Measurements from ENCODE around the gene NEB.
"Not testable (repeated sequence)": the region's sequence is repeated elsewhere in the genome, so short reads cannot be mapped to it uniquely, and the experiment has no call there.

Gene NEB

DNA sequence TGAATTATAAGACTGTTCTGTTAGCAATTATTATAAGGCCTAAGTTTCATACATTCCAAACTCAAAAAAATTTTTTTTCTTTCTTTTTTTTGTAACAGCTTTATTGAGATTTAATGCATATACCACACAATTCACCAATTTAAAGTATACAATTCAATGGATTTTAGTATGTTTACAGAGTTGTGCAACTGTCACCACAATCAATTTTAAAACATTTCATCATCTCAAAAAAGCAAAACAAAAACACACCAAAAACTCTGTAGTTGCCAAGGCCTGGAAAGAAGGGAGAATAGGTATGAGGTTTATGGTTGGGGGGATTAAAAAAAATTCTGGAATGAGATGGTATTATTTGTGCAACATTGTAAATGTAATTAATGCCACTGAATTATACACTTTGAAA, 36.1 kb downstream of the NEB start:
- DNase-seq (ENCODE audit: low read depth in 2 of 2): not testable (repeated sequence)

DNA sequence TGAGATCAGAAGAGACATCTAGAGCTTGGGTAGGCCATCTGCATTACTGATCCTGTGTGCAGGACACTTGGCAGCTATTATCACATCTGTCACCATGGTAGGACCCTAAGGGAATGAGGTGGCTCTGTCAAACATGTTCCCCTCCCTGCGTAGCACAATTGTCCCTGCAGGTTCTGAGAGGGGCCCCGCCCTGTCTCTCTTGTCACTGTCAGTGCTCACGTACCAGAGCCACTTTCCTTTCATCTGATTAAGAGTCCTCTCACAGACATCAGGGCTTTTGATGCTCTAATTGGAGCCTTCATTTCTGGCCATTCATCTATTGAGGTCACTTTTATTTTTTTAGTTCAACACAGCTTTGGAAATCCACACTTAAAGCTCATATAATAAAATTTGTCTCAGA, 38.5 kb downstream of the NEB start:
- no peak for DNase-seq (ENCODE audit: low read depth in 2 of 2)

DNA sequence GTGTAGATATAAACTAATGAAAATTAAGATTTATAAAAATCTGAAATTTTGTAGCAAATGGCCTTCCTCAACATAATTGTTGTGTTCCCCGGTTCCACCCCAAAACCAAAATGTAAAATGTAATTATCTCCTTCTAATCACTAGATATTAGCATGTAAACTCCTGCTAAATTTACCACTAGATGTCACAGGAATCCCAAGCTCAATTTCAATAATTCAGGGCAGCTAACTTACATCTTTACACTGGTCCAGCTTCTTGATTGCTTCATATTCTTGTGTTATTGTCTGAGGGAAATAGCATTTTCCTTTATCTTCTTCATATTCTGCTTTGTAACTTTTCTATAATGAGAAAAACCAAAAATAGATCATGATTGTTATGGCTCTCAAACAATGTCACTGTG, 42.6 kb downstream of the NEB start:
- no peak for DNase-seq (ENCODE audit: low read depth in 2 of 2)

DNA sequence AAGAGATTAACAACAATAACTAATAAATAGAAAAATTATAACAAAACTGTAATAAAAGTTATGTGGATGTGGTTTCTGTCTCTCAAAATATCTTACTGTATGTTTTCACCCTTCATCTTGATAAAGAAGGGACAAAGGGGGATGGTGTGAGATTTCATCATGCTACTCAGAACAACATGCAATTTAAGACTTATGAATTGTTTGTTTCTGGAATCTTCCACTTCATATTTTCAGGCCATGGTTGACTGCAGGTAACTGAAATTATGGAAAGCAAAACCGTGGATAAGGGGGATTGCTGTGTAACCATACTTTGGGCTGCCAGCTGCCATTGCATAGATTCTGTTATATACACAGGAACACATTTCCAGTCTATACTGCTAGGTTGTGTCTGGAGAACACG, 45.6 kb downstream of the NEB start:
- DNase-seq (ENCODE audit: low read depth in 2 of 2): no peak

DNA sequence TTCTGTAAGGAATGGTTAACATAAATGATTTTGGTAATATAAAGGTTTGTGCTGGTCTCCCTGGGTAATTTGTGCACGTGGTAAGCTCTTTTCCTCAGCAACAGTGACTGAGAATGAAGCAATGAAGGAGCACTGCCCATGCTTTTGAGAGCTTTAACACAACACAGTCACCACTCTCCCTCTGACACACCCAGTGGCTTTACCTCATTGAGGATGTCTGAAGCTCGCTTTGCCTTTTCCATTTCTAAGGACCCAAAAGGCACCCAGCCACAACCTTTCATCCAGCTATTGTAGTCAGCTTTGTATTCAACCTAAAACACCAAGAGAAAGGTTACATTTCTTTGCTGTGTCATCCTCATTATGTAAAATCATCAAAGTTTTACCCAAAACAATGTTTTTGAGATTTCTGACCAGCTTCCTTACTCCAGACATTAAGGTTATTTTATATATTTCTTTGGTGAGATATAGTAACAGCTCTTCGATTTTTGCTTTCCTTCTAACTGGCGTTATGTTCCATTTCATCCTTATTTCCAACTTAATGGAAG, 51.7 kb downstream of the NEB start:
- no peak for DNase-seq (ENCODE audit: low read depth in 2 of 2)

DNA sequence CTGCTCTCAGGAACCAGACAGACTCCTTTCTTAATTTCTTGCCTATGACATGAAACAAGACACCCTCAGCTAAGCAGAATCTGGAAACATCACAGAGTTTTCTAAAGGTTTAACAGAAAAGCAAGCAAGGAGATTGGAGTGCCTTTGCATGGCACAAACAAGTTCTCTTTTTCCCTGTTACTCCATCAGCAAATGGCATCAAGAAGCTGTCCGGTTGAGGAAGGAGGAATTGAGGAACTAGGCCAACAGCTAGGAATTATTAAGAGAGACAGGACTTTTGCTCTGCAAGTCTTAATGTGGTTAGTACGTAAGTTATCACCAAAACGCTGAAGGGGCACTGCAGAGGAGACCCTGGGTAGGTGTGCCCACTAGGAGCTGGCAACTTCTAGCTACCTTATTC, 53.2 kb downstream of the NEB start:
- no peak for DNase-seq (ENCODE audit: low read depth in 2 of 2)

DNA sequence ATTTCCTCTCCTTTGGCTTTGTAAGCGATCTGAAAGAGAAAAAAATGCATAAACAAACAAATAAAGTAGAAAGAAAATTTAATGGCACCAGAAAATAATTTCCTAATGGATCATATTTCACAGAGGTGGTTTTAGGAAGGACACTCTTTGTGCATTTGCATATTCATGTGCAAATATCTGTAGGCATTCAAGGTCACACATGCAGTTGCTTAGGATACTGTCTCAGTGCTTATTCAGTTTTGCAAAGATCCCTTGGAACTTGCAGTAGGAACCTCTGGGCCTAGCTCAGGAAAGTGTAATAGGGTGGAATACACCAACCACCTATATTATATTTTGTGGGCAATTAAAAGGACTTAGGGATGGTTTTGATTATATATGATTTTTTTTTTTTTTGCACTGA, 54.3 kb downstream of the NEB start:
- DNase-seq (ENCODE audit: low read depth in 2 of 2): no peak

DNA sequence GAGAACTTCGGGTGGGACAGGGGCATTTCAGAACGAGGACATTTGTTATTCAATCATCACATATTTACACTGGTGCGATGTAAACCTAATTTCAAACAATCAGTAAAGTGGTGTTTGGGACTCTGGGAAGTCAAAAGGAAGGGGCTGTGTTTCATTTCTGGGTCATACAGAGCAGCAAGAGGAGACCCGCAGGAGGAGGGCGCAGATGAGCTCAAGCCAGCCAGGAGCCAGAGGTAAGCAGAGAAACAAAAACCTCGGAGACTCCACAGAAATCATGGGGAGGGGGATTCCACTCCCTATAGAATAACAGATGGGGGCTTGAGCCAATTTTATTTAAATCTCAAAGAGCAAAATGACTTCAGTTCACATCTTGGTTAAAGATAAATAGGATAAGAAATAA, 55.4 kb downstream of the NEB start:
- no peak for DNase-seq (ENCODE audit: low read depth in 2 of 2)

DNA sequence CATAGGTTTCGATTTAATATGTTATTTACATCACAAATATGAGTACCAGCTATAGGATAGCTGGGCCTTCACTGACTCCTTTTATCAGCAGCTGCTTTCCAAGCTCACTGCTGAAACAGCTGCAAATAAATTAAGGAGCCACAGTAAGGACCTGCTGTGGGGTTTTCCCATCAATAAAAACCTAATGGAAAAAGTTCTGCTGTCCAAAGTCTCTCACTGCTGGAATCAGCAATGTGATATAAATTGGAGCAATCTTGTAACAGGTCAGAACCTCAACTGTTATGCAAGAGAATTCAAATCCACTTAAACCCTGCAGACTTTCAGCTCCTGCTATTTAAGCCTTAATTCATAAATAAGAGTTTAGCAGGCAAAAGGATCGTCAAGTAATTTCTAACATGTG, 61.3 kb downstream of the NEB start:
- no peak for DNase-seq (ENCODE audit: low read depth in 2 of 2)

DNA sequence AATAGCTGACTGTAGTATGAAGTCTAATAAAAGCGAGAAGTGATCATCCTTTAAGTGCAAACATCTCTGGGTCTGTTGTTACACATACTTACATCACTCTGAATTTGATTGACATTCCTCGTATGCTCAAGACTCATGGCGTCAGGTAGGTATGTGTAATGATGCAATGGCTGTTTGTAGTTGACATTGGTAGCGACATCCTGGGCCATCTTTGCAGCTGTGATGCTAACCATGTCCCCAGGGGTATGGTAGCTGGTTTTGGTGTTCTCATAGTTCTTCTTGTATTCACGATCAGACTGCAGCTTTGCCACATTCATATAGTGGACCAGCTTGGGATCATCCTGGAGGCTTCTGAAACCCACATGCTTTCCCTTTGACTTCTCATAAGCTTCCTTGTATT, 62.0 kb downstream of the NEB start:
- DNase-seq (ENCODE audit: low read depth in 2 of 2): no peak

DNA sequence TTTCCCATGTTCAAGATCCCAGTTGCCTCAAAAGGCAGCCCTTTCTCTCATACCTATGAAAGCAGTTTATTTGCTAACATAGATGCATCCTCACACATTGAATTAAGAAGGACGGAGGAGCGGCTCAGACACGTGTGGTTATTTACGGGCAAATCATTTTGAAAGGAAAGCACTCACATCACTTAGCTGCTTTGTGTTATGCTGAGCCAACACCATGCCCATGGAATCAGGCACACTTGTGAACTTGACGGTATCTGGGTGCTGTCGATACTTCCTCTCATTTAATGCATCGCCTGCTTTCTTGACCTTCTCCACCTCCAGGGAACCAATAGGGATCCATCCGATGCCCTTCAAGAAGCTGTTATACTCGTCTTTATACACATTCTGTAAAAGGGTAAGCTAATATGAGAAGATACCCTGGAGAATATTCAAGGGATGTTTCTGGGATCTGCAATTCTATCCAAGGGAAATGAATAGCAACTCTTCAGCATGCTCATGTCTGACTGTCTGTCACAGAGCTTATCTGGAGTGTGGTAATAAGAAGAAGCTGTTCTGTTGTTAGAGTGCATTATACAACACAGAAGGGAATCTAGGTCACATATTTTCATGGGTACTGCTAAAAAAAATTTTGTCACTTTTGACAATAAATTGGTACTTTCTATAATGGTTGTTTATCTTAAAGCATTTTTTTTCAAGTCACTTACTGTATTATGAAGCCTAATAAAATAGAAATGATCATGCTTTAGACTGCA, 63.3 kb downstream of the NEB start:
- no peak for DNase-seq (ENCODE audit: low read depth in 2 of 2)

DNA sequence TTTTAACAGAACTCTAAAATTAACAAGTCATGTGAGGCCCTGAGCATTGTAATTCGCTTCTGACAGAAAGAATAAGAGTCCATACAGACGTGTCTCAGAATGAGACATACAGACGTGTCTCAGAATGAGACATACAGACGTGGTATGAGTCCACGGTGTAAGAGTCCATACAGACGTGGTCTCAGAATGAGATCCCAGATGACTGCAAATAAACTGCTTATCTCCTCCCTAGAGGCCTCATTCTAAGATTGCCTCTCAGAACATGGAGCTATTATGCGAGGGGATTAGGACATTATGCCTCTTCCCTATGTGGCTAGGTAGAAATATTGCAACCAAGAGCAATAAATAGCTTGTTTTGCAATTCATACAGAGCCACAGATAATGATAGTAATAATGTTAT, 63.9 kb downstream of the NEB start:
- DNase-seq (ENCODE audit: low read depth in 2 of 2): no peak

DNA sequence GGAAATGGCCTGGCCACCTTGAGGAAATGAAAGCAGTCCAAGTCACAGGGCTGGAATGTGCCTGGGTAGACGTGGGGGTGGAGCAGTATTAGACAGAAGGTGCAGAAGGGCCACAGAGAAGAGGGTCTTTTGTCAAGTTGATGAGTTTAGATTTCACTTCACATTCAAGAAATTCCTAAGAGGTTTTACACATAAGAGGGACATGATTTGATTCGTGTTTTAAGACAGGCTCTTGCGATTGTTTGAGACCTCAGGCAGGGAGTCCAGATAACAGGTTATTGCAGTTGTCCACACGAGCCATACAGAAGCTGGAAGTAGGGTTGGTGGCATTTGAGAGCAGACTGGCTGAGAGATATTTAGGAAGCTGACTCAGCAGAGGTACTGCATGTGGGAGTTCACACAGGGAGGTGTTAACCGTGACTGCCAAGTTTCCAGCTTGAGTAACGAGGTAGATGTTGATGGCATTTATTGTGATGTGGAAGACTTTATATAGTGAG, 64.6 kb downstream of the NEB start:
- DNase-seq (ENCODE audit: low read depth in 2 of 2): no peak

DNA sequence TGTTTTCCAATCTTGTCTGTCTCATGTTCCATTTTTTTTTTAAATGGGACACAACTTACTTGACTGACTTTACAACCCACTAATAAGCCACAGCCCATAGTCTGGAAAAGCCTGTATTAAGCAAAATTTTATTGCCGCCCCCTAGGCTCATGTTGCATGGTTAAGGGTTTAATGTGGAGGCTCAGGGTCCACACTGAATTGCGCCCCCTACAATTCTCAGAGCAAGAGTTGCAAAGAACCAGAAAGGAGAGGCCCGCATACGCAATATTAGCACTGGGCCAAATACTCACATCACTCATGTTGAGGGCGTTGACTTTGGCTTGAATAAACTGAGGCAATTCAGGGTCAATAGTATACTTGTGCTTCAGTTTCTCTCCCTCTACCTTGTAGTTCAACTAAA, 65.5 kb downstream of the NEB start:
- no peak for DNase-seq (ENCODE audit: low read depth in 2 of 2)

DNA sequence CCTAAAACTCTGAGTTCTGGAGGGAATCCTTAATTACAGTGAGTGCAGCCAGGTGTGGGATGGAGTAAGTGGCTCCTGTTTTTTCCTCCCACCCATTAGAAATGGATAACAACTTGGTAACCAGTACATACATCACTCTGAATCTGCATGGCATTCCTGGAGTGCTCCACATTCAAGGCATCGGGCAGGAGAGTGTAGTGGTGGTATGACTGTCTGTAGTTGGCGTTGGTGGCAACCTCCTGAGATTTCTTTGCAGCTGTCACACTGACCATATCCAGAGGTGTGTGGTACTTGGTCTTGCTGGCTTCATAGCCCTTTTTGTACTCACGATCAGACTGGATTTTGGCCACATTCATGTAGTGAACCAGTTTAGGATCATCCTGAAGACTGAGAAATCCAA, 68.3 kb downstream of the NEB start:
- no peak for DNase-seq (ENCODE audit: low read depth in 2 of 2)

DNA sequence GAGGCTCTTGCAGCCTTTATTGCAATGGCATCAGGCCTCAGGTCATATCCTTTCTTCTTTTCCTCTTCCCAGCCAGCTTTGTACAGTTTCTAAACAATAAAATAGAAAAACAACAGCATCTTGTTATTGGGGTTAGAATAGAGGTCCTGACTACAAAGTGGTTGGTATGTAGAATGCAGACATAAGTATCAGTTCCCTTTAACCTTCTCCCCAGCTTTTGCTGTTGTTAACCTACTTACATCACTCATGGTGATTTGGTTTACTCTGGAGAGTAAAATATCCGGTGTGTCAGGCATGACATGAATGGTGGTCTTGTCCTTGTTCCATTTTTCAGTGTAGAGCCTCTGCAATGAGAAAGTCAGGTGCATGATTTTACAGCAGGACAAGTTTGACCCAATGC, 69.8 kb downstream of the NEB start:
- no peak for DNase-seq (ENCODE audit: low read depth in 2 of 2)

DNA sequence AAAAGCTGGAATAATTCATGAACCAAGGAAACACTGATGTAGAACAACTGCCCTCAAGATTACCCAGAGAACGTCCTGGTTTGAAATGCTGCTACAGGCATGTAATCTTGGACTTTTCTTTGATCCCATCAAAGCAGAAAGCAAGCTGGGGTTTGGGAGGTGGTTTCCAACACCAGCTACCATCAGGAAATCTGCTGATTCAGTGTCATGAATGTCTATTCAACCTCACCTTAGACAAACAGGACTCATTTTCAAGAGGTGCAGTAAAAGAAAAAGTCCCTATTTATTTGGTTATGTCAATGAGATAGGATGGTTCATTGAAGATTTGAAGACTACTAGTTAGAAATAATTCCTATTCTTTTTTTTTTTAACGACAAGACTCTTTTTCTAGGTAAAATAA, 72.7 kb downstream of the NEB start:
- DNase-seq (ENCODE audit: low read depth in 2 of 2): no peak

DNA sequence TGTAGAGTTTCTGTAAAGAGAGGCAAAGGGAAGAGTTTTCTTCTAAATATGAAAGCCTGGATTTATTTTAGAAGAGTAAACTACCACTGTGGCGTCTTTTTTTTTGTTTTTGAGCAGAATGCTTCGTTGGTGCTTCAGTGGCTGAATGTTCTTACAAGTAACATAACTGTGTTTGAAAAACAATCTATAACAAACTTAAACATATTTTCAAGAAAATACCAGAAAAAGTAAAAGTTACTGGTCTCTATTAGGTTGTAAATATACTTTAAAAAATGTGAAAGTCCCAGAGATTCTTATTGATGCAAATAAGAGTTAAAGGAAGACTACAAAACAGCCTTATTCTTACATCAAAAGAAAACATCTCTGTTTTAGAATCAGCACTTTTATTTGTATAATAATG, 76.2 kb downstream of the NEB start:
- DNase-seq (ENCODE audit: low read depth in 2 of 2): no peak

DNA sequence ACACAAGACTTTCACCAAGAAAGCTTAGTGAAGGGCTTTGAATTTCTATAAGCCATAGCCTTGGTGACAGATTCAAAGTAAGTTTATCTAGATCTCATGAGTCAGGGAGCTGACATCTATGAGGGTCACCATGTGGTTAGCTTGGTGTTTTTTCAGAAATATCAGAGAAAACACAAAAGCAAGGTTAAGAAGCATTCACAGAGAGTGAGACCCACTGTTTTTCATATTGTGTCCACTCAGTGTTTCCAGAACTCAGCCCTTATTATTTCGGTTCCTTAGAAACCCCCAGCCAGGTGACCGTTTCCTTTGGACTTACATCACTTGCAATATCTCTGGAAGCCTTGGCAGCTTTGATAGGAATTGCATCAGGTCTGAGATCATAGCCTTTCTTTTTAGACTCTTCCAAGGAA, 76.6 kb downstream of the NEB start:
- no peak for DNase-seq (ENCODE audit: low read depth in 2 of 2)

DNA sequence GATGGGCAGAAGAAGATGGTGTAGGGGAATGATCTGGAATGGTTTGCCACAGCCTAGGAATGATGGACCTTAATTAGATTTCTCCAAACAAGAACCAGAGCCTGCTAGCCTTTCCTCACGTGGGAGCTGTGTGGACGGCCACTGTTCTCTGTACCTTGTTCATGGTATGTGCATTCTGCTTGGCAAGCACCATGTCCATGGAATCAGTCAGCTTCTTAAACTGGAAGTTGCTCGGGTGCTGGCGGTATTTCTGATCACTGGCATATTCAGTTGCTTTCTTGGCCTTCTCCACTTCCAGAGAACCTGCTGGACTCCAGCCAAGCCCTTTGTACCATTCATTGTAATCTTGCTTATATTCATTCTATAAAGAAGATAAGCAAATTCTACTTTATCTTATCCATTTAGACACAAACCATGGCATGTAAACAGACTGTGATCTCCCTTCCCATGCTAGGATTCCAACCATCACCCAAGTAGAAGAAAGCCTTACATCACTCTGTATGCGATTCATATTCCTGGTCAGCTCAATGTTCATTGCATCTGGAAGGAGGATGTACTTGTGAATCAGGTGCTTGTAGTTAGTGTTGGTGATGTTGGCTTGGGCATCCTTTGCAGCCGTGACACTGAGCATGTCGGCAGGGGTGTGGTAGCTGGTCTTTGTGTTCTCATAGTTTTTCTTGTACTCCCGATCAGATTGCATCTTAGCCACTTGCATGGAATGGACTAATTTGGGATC, 78.4 kb downstream of the NEB start:
- no peak for DNase-seq (ENCODE audit: low read depth in 2 of 2)

DNA sequence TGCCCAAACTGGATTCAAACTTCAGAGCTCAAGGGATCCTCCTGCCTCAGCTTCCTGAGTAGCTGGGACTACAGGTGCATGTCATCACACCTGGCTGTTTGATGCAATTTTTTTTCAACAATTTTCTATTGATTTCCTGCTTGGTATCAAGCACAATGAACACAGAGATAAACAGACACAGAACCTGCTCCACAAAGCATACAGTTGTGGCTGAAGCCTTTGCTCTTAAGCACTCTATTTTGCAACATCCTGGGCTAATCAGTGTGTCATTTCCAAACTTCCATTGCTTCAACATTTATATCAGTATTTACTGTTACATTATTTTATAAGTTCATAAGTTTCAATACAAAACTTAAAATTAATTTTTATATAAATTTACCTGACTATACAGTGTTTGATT, 79.4 kb downstream of the NEB start:
- no peak for DNase-seq (ENCODE audit: low read depth in 2 of 2)

DNA sequence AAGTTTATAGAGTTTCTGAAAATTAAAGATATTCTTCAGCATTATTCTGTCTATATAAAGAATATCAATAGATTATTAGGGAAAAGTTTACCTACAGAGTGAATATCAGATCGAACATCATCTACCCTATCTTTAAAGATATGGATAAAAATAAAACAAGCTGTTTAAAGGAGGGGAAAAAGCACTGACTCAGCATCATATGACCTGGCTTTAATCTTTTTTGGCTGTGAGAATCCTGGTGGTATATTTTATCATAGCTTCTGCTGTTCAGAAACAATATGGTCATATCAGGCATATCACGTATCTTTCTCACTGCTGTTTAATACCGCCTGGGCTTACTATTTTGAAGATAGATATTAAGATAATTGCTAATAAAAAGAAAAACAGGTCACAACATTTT, 80.2 kb downstream of the NEB start:
- DNase-seq (ENCODE audit: low read depth in 2 of 2): no peak

DNA sequence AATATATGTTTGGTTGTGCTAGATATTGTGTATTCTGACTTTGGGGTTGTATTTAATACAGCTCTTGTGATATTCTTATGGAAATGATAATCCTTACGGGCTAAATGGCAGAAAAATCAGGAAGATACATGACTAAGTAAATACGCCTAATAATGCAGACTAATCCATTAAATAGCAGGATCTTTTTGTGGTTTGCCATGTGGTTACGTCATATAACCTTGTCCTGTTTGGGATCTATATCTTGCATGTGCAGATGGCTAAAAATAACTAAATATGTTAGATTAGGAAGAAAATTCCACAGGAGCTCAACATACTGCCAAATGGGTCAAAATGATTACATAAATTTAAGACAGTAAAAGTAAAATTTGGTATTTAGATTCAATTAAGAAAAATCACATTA, 83.0 kb downstream of the NEB start:
- DNase-seq (ENCODE audit: low read depth in 2 of 2): no peak
